Uterus (tissue), 2 donors: ENCODE results near the gene TMSB4X.

Source experiments
- CTCF ChIP-seq, 4 experiments: fragments of 200-600 bp in 2 of 4; fragments of 450-650 bp in 2 of 4; sonication (generic) in 2 of 4; IDR thresholded peaks; one replicate each; pipeline ENCODE4 v1.5.1; 2016 to 2019; ENCODE audit warnings: antibody characterized with exemption in 4 of 4, mild to moderate bottlenecking in 2 of 4, moderate library complexity in 1 of 4
- POLR2A ChIP-seq, 2 donors: fragments of 450-650 bp; IDR thresholded peaks; one replicate each; pipeline ENCODE4 v1.6.1; 2016; ENCODE audit warnings: antibody characterized with exemption in 2 of 2, mild to moderate bottlenecking in 1 of 2, moderate library complexity in 1 of 2

- no peak for TF ChIP-seq CTCF (IDR thresholded peaks at IDR 0.05)
- no peak for TF ChIP-seq POLR2A (IDR thresholded peaks at IDR 0.05)
Measured at GRCh38 chrX:13008851-13009250, 33.9 kb downstream of the TMSB4X start.
